ENCODE data around the gene UBAC2. TPM values are rescaled to one million over a fixed set of nuclear protein-coding genes. Genes with fewer than 3 reads are reported as not detected.

Gene UBAC2
- total and polyA plus RNA-seq, 10 donors = 49.3 to 82.1 (median 66.2) TPM

DNA sequence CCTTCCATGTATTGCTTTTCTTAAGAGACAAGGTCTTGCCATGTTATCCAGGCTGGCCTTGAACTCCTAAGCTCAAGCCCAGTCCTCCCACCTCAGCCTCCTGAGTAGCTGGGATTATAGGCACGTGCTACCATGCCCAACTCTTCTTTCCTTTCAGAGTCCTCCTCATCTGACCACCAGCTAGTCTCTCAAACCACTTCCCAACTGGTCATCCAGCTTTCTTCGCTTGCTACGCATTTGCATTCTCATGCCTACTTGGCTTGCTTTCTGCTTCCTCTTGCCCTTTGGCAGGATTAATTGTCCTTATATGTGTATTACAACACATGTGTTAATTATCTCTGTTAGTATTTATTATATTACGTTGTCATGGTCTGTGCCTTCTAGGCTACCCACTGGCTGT lies 51.3 kb downstream of the UBAC2 start:
- intact Hi-C loops (cut with DNase I; ENCODE audit: low total_unique reads) = no loop called here
- H3K27ac ChIP-seq = peak overlapping the region in 4 of 8 donors; percentile 4 to 57 (median 21)
- 55 to 87% (median 71%) methylated on average over 4 of the region's 4 CpGs for WGBS, 5 donors
- no peak for DNase-seq
- peaks cover 0 to 59% (median 19%) of the 10 kb centered on the region in 6 donors for H3K36me3 ChIP-seq
- no peak for TF ChIP-seq CTCF (IDR thresholded peaks at IDR 0.05 in 8 of 11, conservative IDR thresholded peaks at IDR 0.05 in 3 of 11)
- TF ChIP-seq POLR2AphosphoS5 (IDR thresholded peaks at IDR 0.05) = no peak
- no peak overlapping the region for H3K4me3 ChIP-seq
- H3K9me3 ChIP-seq = peaks cover 0 to 5% (median 0%) of the 10 kb centered on the region in 8 donors
- H3K4me1 ChIP-seq = peaks cover 0 to 63% (median 29%) of the 10 kb centered on the region in 6 donors
- no peaks in the 10 kb centered on the region for H3K27me3 ChIP-seq (replicated peaks in 1 of 7)

DNA sequence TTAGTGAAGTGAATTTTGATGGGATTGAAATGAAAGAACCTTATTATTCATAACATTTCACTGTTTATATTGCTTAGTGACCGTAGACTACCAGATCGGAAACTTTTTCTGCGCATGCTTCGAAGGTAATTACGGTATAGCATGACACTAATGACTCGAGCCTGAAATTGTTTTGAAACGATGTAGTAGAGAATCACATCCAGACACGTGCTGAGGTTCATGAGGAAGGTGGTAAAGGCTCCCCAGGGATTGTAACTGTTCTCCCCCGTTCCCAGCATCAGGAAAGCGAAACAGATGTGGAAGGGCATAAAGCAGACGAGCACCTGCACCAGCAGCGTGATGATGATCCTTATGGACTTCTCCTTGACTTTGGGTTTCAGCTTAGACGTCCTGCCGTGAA lies 54.2 kb downstream of the UBAC2 start:
- Histone ChIP-seq H3K27me3 (replicated peaks in 1 of 7) (no peaks in the 10 kb centered on the region), H3K4me1 (peaks cover 11 to 92% (median 55%) of the 10 kb centered on the region in 6 donors), H3K4me3 (peak overlapping the region in 1 of 8 donors; percentile 70), H3K36me3 (peaks cover 0 to 41% (median 15%) of the 10 kb centered on the region in 6 donors), H3K27ac (peak overlapping the region in 1 of 8 donors; percentile 92), H3K9me3 (no peaks in the 10 kb centered on the region)
- DNase-seq = no peak
- no peak for TF ChIP-seq POLR2A (IDR thresholded peaks at IDR 0.05)
- peak in 1 of 3 donors; percentile 4 for TF ChIP-seq POLR2AphosphoS5 (IDR thresholded peaks at IDR 0.05)
- no peak for TF ChIP-seq CTCF (IDR thresholded peaks at IDR 0.05 in 8 of 11, conservative IDR thresholded peaks at IDR 0.05 in 3 of 11)
- 83 to 92% (median 89%) methylated on average over 14 of the region's 14 CpGs for WGBS, 5 donors
- intact Hi-C loops (cut with DNase I; ENCODE audit: low total_unique reads) = no loop called here

- Histone ChIP-seq H3K27ac (peak overlapping the region in 3 of 8 donors; percentile 85 to 92 (median 86)), H3K4me3 (peak overlapping the region in 3 of 8 donors; percentile 1 to 70 (median 40)), H3K9me3 (no peaks in the 10 kb centered on the region), H3K36me3 (peaks cover 0 to 41% (median 15%) of the 10 kb centered on the region in 6 donors), H3K27me3 (replicated peaks in 1 of 7) (no peaks in the 10 kb centered on the region), H3K4me1 (peaks cover 16 to 96% (median 59%) of the 10 kb centered on the region in 6 donors)
- 83 to 92% (median 88%) methylated on average over 10 of the region's 10 CpGs for WGBS, 5 donors
- intact Hi-C loops (cut with DNase I; ENCODE audit: low total_unique reads) = no loop called here
- no peak for TF ChIP-seq CTCF (IDR thresholded peaks at IDR 0.05 in 8 of 11, conservative IDR thresholded peaks at IDR 0.05 in 3 of 11)
- no peak for DNase-seq
These were observed 54.6 kb downstream of the UBAC2 start for GRCh38 chr13:99255271-99255670.

DNA sequence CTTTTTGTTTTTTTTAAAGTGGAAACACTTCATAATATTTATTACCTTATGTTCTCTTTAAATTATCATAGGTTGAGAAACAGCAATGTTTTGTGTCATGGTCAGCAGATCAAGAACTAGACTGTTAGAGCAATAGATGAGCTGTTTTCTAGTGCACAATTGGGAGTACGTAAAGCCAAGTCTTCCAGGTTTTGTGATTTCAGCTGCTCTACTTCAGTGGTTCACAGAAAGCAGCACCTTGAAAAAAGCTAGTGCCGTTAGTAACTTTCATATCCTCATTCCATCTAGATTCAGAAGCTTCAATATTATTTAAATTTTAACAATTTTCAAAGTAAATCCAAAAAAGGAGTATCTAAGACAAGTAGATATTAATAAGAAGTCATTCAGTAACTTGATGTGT lies 55.6 kb downstream of the UBAC2 start:
- intact Hi-C loops (cut with DNase I; ENCODE audit: low total_unique reads) = no loop called here
- Histone ChIP-seq H3K4me1 (peaks cover 17 to 100% (median 69%) of the 10 kb centered on the region in 6 donors), H3K27ac (peak overlapping the region in 7 of 8 donors; percentile 20 to 92 (median 85)), H3K27me3 (replicated peaks in 1 of 7) (no peaks in the 10 kb centered on the region), H3K36me3 (peaks cover 0 to 35% (median 15%) of the 10 kb centered on the region in 6 donors), H3K4me3 (peak overlapping the region in 6 of 8 donors; percentile 32 to 70 (median 38)), H3K9me3 (no peaks in the 10 kb centered on the region)
- TF ChIP-seq CTCF (IDR thresholded peaks at IDR 0.05 in 8 of 11, conservative IDR thresholded peaks at IDR 0.05 in 3 of 11) (no peak), POLR2A (IDR thresholded peaks at IDR 0.05) (no peak), POLR2AphosphoS5 (IDR thresholded peaks at IDR 0.05) (no peak)
- DNase-seq = no peak
- WGBS, 5 donors = 31 to 63% (median 53%) methylated on average over 2 of the region's 2 CpGs

Measured in spleen (tissue), 11 donors.